Measurements from ENCODE around the gene ZHX3. TPM values are rescaled to one million over a fixed set of nuclear protein-coding genes. Genes with fewer than 3 reads are reported as not detected.

Gene ZHX3
- total and polyA plus RNA-seq, 4 donors, result 3.2 to 30.0 (median 8.0) TPM

DNA sequence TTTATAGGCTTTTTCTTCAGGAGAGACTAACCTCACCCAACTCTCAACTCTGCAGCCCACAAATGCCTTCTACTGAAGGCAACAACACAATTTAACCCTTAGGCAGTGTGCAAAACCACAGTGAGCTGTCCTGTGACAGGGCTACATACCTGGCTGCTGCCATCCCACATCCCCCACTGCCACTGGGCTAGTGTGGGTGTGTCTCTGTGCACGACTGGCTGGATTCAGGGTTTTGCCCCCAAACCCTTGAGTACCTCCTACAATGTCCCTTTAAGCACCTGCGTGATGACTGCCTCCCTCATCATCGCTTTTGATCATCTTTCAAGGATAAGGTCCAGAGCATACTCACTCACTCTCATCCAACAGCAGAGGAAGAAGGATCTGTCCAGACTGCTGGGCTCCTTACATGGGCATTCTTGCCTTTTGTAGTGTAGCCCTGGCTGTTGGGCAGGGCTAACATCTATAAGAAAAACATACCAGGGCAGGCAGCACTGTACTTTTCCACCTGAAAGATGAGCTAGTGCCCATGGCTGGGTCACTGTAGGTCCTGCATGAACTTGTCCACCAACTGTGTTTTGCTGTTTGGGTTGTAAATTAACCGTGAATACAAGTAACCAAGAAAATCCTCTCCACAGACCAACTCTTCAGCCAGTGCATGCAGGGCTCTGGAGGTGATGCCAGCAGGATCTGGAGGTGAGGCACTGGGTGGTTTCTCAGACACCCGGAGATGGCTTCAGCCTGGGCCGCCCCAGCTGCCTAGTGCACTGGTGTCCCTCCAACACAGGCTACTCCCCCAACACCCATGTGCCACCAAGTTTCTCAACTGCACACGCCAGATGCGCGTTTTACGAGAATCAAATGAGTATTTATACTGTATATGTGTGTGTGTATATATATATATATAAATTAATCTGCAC lies 135.0 kb downstream of the ZHX3 start:
- WGBS, result 96% methylated on average over 10 of the region's 10 CpGs
- Histone ChIP-seq H3K9me3 (ENCODE audit: control insufficient read depth in 4 of 4, low read length in 3 of 4) (no peaks in the 10 kb centered on the region), H3K27ac (ENCODE audit: low read depth in 1 of 2, low read length in 2 of 2) (no peak overlapping the region), H3K9ac (ENCODE audit: low read depth in 1 of 2, low read length in 2 of 2) (no peak overlapping the region), H3K36me3 (ENCODE audit: control insufficient read depth in 4 of 4, insufficient read depth in 3 of 4, low read depth in 1 of 4, low read length in 3 of 4) (peaks cover 5 to 20% (median 12%) of the 10 kb centered on the region in 4 donors), H3K4me3 (ENCODE audit: low read depth in 1 of 3, low read length in 3 of 3) (no peak overlapping the region), H3K27me3 (ENCODE audit: control insufficient read depth in 4 of 4, insufficient read depth in 4 of 4, low read length in 3 of 4) (no peaks in the 10 kb centered on the region), H3K4me1 (ENCODE audit: control insufficient read depth in 4 of 4, insufficient read depth in 4 of 4, low read length in 3 of 4) (no peaks in the 10 kb centered on the region)
- TF ChIP-seq YY1 (IDR thresholded peaks at IDR 0.05) (no peak), FOXA1 (IDR thresholded peaks at IDR 0.05) (no peak), RAD21 (IDR thresholded peaks at IDR 0.05) (no peak), GABPA (IDR thresholded peaks at IDR 0.05 in 1 of 2, conservative IDR thresholded peaks at IDR 0.05 in 1 of 2) (no peak), RXRA (IDR thresholded peaks at IDR 0.05) (no peak), EGR1 (IDR thresholded peaks at IDR 0.05; ENCODE audit: low read depth in 2 of 2) (no peak), JUND (IDR thresholded peaks at IDR 0.05) (no peak), HNF4A (conservative IDR thresholded peaks at IDR 0.05) (no peak), SP1 (IDR thresholded peaks at IDR 0.05) (no peak), HNF4G (IDR thresholded peaks at IDR 0.05) (no peak)
- TF ChIP-seq, protein P1, sequence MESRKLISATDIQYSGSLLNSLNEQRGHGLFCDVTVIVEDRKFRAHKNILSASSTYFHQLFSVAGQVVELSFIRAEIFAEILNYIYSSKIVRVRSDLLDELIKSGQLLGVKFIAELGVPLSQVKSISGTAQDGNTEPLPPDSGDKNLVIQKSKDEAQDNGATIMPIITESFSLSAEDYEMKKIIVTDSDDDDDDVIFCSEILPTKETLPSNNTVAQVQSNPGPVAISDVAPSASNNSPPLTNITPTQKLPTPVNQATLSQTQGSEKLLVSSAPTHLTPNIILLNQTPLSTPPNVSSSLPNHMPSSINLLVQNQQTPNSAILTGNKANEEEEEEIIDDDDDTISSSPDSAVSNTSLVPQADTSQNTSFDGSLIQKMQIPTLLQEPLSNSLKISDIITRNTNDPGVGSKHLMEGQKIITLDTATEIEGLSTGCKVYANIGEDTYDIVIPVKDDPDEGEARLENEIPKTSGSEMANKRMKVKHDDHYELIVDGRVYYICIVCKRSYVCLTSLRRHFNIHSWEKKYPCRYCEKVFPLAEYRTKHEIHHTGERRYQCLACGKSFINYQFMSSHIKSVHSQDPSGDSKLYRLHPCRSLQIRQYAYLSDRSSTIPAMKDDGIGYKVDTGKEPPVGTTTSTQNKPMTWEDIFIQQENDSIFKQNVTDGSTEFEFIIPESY (IDR thresholded peaks at IDR 0.05), result no peak
- TF ChIP-seq, protein P2, sequence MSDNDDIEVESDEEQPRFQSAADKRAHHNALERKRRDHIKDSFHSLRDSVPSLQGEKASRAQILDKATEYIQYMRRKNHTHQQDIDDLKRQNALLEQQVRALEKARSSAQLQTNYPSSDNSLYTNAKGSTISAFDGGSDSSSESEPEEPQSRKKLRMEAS (IDR thresholded peaks at IDR 0.05), result no peak
- DNase-seq (ENCODE audit: low spot score), result peak; percentile 27

DNA sequence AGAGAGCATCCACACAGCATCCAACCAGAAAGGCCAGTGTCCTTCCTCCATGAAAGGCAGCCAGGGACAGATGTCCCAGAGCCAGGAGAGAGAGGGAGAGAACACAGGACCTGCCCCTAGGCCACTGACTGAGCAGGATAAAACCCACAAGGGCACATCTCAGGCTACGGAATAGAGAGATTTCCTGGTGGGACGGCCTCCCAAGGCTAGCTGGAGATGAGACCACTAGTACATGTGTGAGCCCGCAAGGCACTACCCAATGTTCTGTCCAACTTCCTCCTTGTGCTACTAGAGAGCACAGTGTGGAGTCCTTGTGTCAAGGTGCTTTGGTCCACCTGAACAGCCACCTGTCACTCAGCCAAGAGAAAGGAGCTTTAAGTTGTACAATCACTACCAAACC lies 136.0 kb downstream of the ZHX3 start:
- no peak for TF ChIP-seq JUND (IDR thresholded peaks at IDR 0.05)
- TF ChIP-seq TAF1 (conservative IDR thresholded peaks at IDR 0.05), result no peak
- TF ChIP-seq GABPA (IDR thresholded peaks at IDR 0.05 in 1 of 2, conservative IDR thresholded peaks at IDR 0.05 in 1 of 2), result no peak
- no peak for TF ChIP-seq HNF4G (IDR thresholded peaks at IDR 0.05)
- TF ChIP-seq RAD21 (IDR thresholded peaks at IDR 0.05), result no peak
- no peak for TF ChIP-seq FOXA2 (IDR thresholded peaks at IDR 0.05)
- TF ChIP-seq, protein P3, sequence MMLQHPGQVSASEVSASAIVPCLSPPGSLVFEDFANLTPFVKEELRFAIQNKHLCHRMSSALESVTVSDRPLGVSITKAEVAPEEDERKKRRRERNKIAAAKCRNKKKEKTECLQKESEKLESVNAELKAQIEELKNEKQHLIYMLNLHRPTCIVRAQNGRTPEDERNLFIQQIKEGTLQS (IDR thresholded peaks at IDR 0.05), result no peak
- TF ChIP-seq EGR1 (IDR thresholded peaks at IDR 0.05; ENCODE audit: low read depth in 2 of 2), result no peak
- TF ChIP-seq SP1 (IDR thresholded peaks at IDR 0.05), result no peak
- TF ChIP-seq YY1 (IDR thresholded peaks at IDR 0.05), result no peak
- TF ChIP-seq, protein P4, sequence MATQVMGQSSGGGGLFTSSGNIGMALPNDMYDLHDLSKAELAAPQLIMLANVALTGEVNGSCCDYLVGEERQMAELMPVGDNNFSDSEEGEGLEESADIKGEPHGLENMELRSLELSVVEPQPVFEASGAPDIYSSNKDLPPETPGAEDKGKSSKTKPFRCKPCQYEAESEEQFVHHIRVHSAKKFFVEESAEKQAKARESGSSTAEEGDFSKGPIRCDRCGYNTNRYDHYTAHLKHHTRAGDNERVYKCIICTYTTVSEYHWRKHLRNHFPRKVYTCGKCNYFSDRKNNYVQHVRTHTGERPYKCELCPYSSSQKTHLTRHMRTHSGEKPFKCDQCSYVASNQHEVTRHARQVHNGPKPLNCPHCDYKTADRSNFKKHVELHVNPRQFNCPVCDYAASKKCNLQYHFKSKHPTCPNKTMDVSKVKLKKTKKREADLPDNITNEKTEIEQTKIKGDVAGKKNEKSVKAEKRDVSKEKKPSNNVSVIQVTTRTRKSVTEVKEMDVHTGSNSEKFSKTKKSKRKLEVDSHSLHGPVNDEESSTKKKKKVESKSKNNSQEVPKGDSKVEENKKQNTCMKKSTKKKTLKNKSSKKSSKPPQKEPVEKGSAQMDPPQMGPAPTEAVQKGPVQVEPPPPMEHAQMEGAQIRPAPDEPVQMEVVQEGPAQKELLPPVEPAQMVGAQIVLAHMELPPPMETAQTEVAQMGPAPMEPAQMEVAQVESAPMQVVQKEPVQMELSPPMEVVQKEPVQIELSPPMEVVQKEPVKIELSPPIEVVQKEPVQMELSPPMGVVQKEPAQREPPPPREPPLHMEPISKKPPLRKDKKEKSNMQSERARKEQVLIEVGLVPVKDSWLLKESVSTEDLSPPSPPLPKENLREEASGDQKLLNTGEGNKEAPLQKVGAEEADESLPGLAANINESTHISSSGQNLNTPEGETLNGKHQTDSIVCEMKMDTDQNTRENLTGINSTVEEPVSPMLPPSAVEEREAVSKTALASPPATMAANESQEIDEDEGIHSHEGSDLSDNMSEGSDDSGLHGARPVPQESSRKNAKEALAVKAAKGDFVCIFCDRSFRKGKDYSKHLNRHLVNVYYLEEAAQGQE (IDR thresholded peaks at IDR 0.05), result no peak
- TF ChIP-seq, protein P2 (IDR thresholded peaks at IDR 0.05), result no peak
- TF ChIP-seq, protein P5, sequence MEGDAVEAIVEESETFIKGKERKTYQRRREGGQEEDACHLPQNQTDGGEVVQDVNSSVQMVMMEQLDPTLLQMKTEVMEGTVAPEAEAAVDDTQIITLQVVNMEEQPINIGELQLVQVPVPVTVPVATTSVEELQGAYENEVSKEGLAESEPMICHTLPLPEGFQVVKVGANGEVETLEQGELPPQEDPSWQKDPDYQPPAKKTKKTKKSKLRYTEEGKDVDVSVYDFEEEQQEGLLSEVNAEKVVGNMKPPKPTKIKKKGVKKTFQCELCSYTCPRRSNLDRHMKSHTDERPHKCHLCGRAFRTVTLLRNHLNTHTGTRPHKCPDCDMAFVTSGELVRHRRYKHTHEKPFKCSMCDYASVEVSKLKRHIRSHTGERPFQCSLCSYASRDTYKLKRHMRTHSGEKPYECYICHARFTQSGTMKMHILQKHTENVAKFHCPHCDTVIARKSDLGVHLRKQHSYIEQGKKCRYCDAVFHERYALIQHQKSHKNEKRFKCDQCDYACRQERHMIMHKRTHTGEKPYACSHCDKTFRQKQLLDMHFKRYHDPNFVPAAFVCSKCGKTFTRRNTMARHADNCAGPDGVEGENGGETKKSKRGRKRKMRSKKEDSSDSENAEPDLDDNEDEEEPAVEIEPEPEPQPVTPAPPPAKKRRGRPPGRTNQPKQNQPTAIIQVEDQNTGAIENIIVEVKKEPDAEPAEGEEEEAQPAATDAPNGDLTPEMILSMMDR (IDR thresholded peaks at IDR 0.05; ENCODE audit: low read depth, low read length, missing input control), result no peak
- no peak for TF ChIP-seq RXRA (IDR thresholded peaks at IDR 0.05)
- no peak for TF ChIP-seq HNF4A (conservative IDR thresholded peaks at IDR 0.05)
- no peak for TF ChIP-seq FOXA1 (IDR thresholded peaks at IDR 0.05)
- TF ChIP-seq, protein P1 (IDR thresholded peaks at IDR 0.05), result no peak
- TF ChIP-seq NR2F2 (IDR thresholded peaks at IDR 0.05), result no peak
- WGBS, result 96% methylated on average over 3 of the region's 3 CpGs
- H3K27ac ChIP-seq (ENCODE audit: low read depth in 1 of 2, low read length in 2 of 2), result no peak overlapping the region
- H3K27me3 ChIP-seq (ENCODE audit: control insufficient read depth in 4 of 4, insufficient read depth in 4 of 4, low read length in 3 of 4), result no peaks in the 10 kb centered on the region
- H3K4me3 ChIP-seq (ENCODE audit: low read depth in 1 of 3, low read length in 3 of 3), result no peak overlapping the region
- no peak overlapping the region for H3K9ac ChIP-seq (ENCODE audit: low read depth in 1 of 2, low read length in 2 of 2)
- DNase-seq (ENCODE audit: low spot score), result peak; percentile 21
- H3K9me3 ChIP-seq (ENCODE audit: control insufficient read depth in 4 of 4, low read length in 3 of 4), result no peaks in the 10 kb centered on the region
- H3K36me3 ChIP-seq (ENCODE audit: control insufficient read depth in 4 of 4, insufficient read depth in 3 of 4, low read depth in 1 of 4, low read length in 3 of 4), result peaks cover 5 to 21% (median 12%) of the 10 kb centered on the region in 4 donors
- no peaks in the 10 kb centered on the region for H3K4me1 ChIP-seq (ENCODE audit: control insufficient read depth in 4 of 4, insufficient read depth in 4 of 4, low read length in 3 of 4)

Measured in liver (tissue), 9 donors.